ENCODE results near the gene TRMT10A.

- TF ChIP-seq POLR2A (IDR thresholded peaks at IDR 0.05; ENCODE audit: low read length) (no peak), GATA1 (IDR thresholded peaks at IDR 0.05; ENCODE audit: low read depth, low read length) (no peak)
Observed at GRCh38 chr4:99587309-99587708, 23.5 kb upstream of the TRMT10A start.

All from erythroblast (primary cell).